Stromal cell of bone marrow (primary cell): ENCODE measurements around the gene TTYH3.
"Not testable (repeated sequence)": the region's sequence is repeated elsewhere in the genome, so short reads cannot be mapped to it uniquely, and the experiment has no call there.

Experiments used
- DNase-seq: peaks from one replicate; pipeline ENCODE4 v3.0.0-alpha.2; 2012; ENCODE audit warnings: low read depth

The TTYH3 gene

DNA sequence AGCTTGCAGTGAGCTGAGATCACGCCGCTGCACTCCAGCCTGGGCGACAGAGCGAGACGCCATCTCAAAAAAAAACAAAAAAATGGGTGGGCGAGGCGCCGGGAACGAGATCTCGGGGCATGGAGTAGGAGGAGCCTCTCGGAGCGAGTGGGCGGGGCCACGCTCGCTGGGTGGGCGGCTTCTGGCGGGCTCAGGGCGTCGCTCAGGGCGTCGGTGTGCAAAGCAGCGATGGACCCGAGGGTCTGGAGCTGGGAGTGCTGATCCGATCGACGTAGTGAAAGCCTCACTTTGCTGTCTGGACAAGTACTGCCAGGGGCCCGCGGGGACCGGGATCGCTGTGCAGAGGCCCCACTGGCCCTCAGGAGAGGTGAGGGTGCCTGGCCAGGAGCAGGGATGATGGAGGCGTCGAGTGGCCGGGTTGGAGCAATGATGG, 33.6 kb downstream of the TTYH3 start:
- no peak for DNase-seq

DNA sequence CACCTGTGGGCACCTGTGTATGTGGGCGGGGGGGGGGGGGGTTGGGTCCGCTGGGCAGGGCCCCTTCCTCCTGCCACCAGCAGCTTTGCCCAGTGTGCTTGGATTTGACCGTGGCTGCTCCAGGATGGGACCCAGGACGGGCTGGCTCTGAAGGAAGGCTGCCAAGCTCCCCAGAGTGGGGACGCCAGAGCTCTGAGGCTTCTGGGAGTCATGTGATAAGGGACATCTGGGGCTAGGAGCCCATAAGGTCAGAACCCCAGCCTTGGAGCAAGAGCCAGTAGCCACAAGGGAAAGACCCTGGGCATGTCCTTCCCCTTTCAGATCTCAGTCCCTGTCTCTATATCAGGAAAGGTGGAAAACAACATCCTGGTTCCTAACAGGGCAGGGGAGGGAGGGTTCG, 34.4 kb downstream of the TTYH3 start:
- no peak for DNase-seq

DNA sequence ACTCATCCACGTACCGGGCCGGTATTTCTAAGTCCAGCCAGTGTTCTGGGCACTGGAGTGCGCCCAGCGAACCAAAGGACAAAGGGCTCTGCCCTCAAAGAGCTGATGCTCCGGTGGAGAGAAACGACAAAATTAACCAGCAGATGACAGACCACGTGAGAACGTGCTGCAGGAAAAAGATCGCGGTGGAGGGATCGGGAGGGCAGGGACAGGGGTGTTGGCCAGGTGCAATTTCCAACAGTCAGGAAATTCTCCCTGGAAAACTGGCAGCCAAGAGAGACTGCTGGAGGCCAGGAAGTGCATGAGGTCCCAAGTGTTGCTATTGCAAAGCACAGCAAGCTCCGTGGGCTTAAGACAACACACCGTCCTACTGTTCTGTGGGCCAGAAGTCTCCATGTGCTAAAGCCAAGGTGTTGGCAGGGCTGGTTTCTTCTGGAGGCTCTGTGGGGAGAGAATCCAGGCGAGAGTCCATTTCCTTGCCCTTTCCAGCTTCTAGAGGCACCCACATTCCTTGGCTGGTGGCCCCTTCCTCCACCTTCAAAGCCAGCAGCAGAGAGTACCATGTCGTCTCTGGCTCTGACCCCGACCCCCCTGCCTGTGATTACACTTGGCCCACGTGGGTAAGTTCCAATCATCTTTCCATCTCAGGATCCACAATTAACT, 34.9 kb downstream of the TTYH3 start:
- no peak for DNase-seq

DNA sequence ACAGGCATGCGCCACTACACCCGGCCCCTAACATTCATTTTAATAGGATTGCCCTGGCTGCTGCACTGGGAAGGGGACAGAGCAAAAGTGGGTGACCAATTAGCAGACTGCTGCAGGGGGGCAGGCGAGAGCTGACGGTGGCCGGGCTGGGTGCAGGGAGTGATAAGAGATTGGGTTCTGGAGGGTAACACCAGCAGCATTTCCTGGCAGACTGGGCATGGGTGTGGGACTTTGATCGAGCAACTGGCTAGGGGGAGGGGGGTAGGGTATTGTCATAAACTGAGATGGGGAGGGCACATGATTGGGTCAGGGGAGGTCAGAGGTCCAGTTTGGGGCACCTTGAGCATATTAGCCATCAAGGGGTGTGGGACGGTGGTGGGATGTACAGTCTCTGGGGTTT, 36.1 kb downstream of the TTYH3 start:
- no peak for DNase-seq

DNA sequence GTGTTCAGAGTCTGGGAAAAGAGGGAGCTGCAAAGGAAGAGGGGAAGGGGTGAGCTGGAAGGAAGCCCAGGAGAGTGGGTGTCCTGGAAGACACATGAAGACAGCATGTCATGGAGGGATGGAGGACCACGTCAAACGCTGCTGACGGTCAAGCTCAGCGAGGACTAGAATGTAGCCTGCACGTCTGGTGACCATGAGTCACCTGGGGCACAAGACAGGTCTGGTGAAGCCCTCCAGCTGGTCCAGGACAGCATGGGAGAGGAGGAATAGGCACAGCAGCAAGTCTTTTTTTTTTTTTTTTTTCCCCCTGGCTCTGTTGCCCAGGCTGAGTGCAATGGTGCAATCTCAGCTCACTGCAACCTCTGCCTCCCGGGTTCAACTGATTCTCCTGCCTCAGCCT, 36.6 kb downstream of the TTYH3 start:
- no peak for DNase-seq

DNA sequence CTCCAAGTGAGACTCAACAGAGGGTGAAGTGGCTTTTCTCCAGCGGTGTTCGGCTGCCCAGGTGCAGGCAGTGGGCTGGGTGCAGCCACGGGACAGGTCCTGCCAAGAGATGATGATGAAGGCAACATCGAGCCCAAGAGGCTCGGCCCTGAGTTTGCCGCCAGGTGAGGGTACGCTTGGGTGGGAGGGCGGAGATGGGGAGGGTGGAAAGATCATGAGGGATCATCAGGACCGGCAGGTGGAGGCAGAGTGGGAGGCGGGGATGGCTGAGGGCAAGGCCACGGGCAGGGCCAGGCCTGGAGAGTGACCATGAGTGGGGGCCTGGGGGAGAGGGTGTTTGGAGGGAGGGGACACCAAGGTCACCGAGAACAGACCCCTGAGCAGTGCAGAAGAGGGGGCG, 38.4 kb downstream of the TTYH3 start:
- no peak for DNase-seq

DNA sequence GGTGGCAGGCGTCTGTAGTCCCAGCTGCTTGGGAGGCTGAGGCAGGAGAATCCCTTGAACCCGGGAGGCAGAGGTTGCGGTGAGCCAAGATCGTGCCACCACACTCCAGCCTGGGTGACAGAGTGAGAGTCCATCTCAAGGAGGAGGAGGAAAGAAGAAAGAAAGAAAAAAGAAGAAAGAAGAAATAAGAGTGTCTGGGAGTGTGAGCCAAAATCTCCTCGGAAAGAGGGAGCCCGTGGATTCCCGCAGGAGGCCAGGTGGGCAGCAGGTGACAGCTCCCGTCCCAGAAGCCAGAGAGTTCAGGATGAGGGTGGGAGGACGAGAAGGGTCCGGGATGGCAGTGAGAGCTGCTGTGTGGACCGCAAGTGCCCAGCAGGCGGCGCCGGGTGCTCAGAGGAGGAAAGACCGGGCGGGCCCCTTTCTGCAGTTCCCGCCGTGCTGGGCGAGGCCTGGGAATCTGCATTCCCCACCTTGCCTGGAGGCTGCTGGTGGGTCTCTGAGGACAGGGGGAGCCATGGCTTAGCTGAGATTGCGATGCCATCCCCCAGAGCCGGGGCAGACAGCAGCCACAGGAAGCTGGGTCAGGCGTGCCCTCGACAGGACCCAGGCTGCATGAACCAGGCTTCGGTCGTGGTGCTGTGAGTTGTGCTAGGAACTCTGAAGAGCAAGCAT, 39.1 kb downstream of the TTYH3 start:
- peak; percentile 16 for DNase-seq

DNA sequence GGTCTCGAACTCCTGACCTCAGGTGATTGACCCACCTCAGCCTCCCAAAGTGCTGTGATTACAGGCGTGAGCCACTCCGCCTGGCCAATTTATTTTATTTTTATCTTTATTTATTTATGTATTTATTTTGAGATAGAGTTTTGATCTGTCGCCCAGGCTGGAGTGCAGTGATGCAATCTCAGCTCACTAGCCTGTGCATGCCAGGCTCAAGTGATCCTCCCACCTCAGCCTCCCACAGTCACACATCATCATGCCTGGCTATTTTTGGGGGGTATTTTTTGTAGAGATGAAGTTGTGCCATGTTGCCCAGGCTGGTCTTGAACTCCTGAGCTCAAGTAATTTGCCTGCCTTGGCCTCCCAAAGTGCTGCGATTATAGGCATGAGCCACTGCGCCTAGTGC, 41.4 kb downstream of the TTYH3 start:
- not testable (repeated sequence) for DNase-seq

DNA sequence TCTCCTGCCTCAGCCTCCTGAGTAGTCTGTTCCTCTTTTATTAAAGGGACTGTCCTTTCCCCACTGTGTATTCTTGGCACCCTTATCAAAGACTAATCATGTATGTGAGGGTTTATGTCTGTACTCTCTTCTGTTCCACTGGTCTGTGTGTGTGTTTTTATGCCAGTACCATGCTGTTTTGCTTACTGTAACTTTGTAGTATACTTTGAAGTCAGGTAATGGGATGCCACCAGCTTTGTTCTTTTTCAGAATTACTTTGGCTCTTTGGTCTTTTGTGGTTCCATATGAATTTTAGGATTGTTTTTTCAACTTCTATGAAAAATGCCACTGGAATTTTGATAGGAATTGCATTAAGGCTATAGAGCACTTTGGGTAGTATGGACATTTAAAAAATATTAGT, 42.1 kb downstream of the TTYH3 start:
- DNase-seq, result no peak

DNA sequence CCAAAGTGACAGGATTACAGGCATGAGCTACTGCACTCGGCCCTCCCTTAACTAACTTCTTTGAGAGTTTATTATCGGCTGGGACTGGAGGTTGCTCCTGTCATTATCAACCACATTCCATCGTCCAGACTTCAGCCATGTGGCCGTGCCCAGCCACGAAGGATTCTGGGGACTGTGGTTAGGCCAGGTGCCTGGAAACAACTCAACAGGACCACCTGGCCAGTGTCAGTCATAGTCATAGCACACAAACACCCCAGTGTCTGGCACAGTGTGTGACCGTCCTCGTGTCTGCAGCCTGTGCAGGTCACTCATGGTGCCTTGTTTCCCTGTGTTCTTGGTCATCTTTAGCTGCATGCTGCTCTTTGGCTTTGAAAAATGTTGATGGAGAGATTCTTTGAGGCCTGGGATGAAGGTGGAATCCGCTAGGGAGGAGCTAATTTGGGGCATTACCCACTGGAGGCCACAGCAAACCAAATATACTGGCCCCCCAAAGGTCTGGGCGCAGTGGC, 43.5 kb downstream of the TTYH3 start:
- no peak for DNase-seq

DNA sequence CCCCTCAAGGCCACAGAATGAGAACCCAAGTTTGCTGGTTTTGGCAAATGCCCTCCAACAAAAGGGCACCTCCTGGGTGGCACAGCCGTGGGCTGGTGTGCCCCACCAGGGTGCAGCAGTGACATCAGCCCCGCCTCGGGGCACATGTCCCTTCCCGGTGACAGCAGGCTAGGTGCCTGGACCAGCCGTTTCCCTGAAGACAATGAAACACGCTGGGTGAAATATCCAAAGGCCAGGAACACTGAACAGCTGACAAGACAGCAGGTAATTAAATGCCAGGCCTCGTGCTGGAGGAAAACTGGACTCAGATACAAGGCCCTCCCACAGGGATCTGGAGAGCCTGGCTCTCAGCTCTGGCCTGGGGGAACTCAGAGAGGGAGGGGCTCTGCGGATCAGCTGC, 44.8 kb downstream of the TTYH3 start:
- not testable (repeated sequence) for DNase-seq

DNA sequence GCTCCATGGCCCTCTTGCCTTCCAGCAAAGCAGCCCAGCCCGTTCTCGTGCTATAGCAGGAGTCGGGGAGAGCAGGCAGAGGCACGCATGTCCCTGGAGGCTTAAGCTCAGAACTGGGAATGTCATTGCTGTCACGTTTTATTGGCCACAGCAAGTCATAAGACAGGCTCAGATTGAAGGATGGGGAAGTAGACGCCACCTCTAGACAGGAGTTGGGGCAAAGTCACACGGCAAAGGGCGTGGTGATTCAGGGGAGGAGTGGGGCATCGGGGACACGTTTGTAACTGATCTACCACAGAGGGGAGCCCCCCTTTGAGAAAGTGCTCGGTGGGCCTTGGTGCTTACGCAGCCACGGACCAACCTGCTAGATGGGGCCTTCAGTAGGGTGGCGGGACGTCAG, 46.7 kb downstream of the TTYH3 start:
- not testable (repeated sequence) for DNase-seq

DNA sequence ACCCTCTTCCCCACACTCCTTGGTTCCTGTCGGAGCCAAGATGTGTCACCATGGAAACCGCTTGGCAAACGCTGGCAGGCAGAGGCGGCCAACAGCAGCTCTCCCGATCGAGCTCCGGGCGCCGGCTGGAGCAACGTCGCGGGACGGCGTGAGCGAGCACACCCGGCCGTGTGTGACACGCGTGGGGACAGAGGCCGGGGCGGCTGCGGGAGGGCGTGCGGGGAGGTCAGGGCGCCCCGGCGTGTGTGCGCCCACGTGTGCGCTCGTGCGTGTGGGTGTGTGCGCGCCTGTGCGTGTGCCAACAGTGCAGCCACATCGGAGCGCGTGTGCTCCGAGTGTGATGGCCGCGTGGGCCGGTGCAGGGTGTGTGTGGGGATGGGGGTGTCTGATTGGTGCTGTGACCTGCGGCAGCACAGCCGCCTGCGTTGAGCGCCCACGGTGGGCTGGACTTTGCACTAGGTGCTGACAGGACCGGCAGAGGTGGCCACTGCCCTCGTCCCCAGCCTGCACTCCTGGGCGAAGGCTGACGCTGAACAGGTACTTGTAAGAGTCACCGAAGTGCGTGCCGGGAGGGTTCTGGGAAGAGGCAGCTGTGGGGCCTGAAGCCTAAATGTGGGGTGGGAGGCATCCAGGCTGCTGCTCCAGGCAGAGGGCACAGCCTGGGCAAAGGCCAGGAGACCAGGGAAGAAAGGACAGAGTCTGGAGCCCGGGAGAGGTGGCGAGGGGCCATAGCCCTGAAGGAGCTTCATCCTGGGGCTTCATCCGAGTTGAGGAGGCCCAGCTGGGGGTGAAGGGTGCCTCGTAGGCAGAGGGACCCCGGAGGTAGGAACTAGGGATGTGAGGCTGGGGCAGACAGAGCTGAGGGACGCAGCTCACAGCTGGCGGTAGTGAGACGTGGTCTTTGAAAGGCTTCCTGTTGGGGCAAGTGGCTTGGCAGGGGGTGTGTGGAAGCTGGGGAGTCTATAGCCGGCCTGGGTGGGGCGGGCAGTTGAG, 47.6 kb downstream of the TTYH3 start:
- not testable (repeated sequence) for DNase-seq

DNA sequence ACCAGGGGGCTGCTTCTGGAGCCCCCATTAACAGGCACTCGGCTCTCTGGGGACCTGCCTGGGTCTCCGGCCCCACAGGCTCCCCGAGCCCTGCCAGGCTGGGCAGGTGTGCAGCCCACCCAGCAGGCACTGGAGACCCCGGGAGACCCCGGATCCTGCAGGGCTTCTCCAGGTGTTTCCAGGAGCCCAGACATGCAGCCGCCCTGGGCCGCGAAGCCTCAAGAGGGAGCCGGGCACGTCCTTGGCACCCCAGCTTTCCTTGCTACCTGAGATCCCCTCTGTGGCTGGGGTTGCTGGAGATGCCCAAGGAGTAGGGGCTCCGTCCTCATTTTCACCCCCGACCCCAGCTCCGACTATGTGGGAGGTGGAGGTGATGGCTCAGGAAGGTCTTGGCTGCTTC, 48.5 kb downstream of the TTYH3 start:
- DNase-seq, result no peak

DNA sequence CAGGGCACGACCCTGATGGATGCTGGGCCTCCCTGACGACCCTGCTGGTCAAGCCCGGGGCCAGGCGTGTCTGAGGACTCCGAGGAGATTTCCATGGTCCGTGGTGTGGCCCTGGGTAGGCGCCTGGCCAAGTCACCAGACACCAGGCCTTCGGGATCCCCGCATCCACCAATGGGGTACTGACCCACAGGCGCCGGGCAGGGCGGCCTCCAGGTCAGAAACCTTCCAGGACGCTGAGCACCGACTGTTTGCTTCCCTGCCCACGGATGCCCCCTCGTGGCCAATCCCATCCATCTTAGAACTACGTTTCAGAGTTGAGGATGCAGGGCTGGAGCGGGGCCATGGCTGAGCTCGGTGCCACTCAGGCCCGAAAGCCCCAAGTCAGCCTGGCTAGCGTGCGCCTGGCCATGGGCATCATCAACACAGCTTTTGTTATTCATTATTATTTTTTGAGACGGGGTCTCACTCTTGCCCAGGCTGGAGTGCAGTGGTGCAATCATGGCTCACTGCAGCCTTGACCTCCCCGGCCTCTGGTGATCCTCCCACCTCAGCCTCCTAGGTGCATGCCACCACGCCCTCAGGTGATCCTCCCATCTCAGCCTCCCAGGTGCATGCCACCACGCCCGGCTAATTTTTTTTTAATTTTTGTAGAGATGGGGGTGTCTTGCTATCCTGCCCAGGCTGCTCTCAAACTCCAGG, 49.2 kb downstream of the TTYH3 start:
- DNase-seq, result peak; percentile 43

DNA sequence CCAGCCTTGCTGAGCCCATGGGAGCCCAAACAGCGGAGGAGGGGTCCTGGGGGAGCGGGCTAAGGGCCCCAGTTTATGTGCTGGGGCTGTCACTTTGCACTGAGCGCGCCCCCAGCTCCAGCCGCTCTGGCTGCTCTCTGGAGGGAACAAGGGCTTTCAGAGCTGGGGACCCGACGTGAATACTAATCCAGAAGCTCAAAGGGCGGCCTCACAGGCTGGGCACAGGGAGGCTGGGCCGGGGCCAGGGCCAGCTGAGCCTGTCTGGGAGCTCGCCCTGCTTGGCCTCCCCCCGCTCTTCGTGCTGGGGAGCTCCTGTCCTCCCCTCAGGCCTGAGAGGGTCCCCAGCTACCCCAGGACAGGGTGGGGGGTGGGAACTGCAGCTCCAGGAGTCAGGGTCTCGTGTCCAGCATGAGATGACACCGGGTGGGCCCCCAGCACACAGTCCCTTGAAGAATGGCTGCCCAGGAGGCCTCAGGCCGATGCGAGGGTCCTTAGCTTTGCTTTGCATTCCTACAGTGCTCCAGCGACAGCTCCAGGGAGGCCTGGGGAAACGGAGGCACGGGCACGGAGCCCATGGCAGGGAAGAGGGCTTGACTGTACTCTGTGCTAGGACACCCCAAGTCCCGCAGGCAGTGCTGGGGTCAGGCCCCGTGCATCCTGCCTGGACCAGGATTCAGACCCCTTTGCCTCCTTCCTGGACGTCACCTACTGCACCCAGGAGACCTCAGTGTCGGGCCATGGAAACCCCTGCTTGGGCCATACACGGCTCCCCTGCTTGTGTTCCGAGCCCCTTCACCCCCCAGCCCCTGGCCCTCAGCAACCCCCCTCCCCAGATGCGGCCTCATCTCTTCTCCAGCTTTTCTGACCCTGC, 50.4 kb downstream of the TTYH3 start:
- DNase-seq, result no peak

DNA sequence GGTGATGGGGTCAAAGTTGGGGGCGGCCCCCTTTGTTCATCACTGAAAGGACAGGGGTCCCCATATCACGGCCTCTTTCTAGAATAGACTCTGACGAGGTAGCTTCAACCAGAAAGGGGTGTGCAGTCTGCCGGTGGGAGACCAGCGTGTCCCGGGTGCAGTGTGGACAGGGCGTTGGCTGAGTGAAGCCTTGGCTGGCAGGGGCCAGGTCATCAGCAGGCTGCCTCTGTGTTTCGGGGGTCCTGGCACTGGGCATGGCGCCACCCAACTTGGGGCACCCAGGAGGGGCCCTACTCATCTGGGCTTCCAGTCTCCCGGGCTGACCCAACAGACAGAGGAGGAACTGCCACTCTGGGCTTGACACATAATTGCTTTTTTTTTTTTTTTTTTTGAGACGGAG, 52.7 kb downstream of the TTYH3 start:
- DNase-seq, result no peak

DNA sequence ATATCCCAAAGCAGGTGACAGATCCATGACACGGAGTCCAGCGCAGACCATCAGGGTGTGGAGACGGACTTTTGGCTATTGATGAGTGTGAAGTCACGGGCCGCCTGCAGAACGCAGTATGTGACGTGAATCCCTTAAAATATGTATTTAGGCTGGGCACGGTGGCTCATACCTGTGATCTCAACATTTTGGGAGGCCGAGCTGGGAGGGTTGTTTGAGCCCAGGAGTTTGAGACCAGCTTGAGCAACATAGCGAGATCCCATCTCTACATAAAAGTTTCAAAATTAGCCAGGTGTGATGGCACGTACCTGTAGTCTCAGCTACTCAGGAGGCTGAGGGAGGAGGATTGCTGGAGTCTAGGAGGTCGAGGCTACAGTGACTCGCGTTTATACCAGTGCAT, 54.3 kb downstream of the TTYH3 start:
- DNase-seq, result no peak

DNA sequence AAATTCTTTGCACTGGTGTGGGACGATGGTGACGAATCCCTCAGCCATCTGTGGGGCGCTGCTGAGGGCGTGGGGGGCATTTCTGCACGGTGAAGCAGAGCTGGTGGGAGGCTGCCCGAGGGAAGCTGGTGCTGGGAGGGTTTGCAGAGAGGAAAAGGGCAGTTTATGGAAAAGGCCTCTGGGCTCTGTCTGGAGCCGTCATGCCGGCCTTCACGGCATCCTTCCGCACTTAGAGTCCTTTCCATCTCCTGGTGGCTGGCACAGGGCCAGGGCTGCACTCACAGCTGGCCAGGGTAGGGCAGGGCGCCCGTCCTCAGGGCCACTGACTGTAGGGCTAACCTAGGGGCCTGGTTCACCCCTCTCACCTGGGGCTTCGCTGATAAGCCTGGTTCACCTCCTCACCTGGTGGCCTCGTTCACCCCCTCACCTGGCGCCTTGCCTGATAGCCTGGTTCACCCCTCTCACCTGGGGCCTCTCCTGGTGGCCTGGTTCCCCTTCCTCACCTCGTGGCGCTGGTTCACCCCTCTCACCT, 55.6 kb downstream of the TTYH3 start:
- DNase-seq, result no peak

DNA sequence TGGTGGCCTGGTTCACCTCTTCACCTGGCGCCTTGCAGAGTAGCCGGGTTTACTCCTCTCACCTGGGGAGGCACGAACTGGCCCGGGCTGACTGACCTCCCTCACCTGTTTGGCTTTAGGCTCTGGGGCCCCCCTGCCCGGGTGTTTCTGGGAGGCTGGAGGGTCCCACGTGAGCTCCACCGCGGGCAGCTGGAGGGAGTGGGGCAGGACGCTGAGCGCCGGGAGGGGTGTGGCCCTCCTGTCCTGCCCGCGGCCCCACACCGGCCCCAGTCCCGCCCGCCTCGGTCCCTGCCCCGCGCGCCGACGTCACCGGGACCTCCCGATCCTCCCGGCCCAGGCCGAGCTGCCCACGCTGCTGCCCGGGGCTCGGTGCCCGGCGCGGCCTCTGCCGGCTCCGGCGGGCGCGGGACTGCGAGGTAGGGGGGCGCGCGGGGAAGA, 56.1 kb downstream of the TTYH3 start, which contains the start of gene AMZ1:
Gene AMZ1, plus strand, starts transcription at position 322 of the 438 bp plus-strand sequence. CDS start 12,250 bp downstream, outside the sequence.
- no peak for DNase-seq
